H9 (cell line): Measurements from ENCODE around the gene FAU. TPM values are rescaled to one million over a fixed set of nuclear protein-coding genes. Genes with fewer than 3 reads are reported as not detected.

Source experiments
- DNase-seq: peaks from one replicate; pipeline ENCODE4 v3.0.0-alpha.2; 2017
- H2AFZ ChIP-seq: one replicate; pipeline ENCODE4 v1.6.1; 2013; ENCODE audit warnings: mild to moderate bottlenecking, low read length, control low read depth, moderate library complexity
- H2AK5ac ChIP-seq: 2 replicates; pipeline ENCODE4 v1.6.1; 2013; ENCODE audit warnings: low read length, control low read depth, mixed read lengths; ENCODE audit not compliant: insufficient read length
- H2BK120ac ChIP-seq: one replicate; pipeline ENCODE4 v1.6.1; 2013; ENCODE audit warnings: low read depth, mild to moderate bottlenecking, low read length, control low read depth, inconsistent platforms; ENCODE audit not compliant: poor library complexity, severe bottlenecking
- H2BK12ac ChIP-seq: 2 replicates; pipeline ENCODE4 v1.6.1; 2013; ENCODE audit warnings: low read length, control low read depth, mixed read lengths, low read depth; ENCODE audit not compliant: insufficient read length
- H2BK15ac ChIP-seq: 2 replicates; pipeline ENCODE4 v1.6.1; 2013; ENCODE audit warnings: low read depth, low read length, control low read depth
- H2BK20ac ChIP-seq: one replicate; pipeline ENCODE4 v1.6.1; 2013; ENCODE audit warnings: low read depth, mild to moderate bottlenecking, low read length, control low read depth, inconsistent platforms; ENCODE audit not compliant: poor library complexity, severe bottlenecking
- H2BK5ac ChIP-seq: 2 replicates; pipeline ENCODE4 v1.6.1; 2013; ENCODE audit warnings: low read length, control low read depth, mixed read lengths; ENCODE audit not compliant: insufficient read length
- H3K14ac ChIP-seq: 2 replicates; pipeline ENCODE4 v1.6.1; 2013; ENCODE audit warnings: low read length, control low read depth; ENCODE audit not compliant: insufficient read depth
- H3K18ac ChIP-seq: 2 replicates; pipeline ENCODE4 v1.6.1; 2013; ENCODE audit warnings: low read depth, mild to moderate bottlenecking, mixed read lengths, low read length, control low read depth; ENCODE audit not compliant: insufficient read length
- H3K23ac ChIP-seq: 2 replicates; pipeline ENCODE4 v1.6.1; 2013; ENCODE audit warnings: low read length, control low read depth, mixed read lengths, low read depth; ENCODE audit not compliant: insufficient read length
- H3K23me2 ChIP-seq: 2 replicates; pipeline ENCODE4 v1.6.1; 2013; ENCODE audit warnings: low read depth, mild to moderate bottlenecking, mixed read lengths, low read length, control low read depth; ENCODE audit not compliant: insufficient read length, poor library complexity, severe bottlenecking
- H3K27ac ChIP-seq: 2 replicates; pipeline ENCODE4 v1.5.1; 2013; ENCODE audit warnings: low read length, control low read depth, mixed read lengths, low read depth; ENCODE audit not compliant: insufficient read length
- H3K27me3 ChIP-seq: 2 replicates; pipeline ENCODE4 v1.6.1; 2013; ENCODE audit warnings: low read length, control low read depth, inconsistent platforms; ENCODE audit not compliant: insufficient read depth
- H3K4ac ChIP-seq: 2 replicates; pipeline ENCODE4 v1.6.1; 2013; ENCODE audit warnings: low read depth, mild to moderate bottlenecking, control low read depth, inconsistent platforms, low read length, moderate library complexity
- H3K4me1 ChIP-seq: 2 replicates; pipeline ENCODE4 v1.6.1; 2013; ENCODE audit warnings: low read length, control low read depth, inconsistent platforms; ENCODE audit not compliant: insufficient read depth
- H3K4me2 ChIP-seq: 2 replicates; pipeline ENCODE4 v1.6.1; 2013; ENCODE audit warnings: low read length, control low read depth, mixed read lengths; ENCODE audit not compliant: insufficient read length, insufficient read depth
- H3K56ac ChIP-seq: 2 replicates; pipeline ENCODE4 v1.6.1; 2013; ENCODE audit warnings: low read depth, mild to moderate bottlenecking, mixed read lengths, low read length, control low read depth; ENCODE audit not compliant: insufficient read length
- H3K79me1 ChIP-seq: 2 replicates; pipeline ENCODE4 v1.6.1; 2013; ENCODE audit warnings: low read depth, mild to moderate bottlenecking, moderate library complexity, low read length, control low read depth, inconsistent platforms; ENCODE audit not compliant: insufficient read depth, poor library complexity, severe bottlenecking
- H3K79me2 ChIP-seq: 2 replicates; pipeline ENCODE4 v1.6.1; 2013; ENCODE audit warnings: low read length, control low read depth, inconsistent platforms; ENCODE audit not compliant: insufficient read depth
- H3K9ac ChIP-seq: 2 replicates; pipeline ENCODE4 v1.6.1; 2013; ENCODE audit warnings: low read length, control low read depth, mixed read lengths; ENCODE audit not compliant: insufficient read length; ENCODE audit errors: extremely low read depth
- H3K9me3 ChIP-seq: one replicate; pipeline ENCODE4 v1.6.1; 2013; ENCODE audit warnings: low read depth, low read length, inconsistent platforms; ENCODE audit not compliant: control insufficient read depth
- H3T11ph ChIP-seq: one replicate; pipeline ENCODE4 v1.6.1; 2013; ENCODE audit warnings: mild to moderate bottlenecking, low read length, control low read depth, inconsistent platforms
- H4K20me1 ChIP-seq: one replicate; pipeline ENCODE4 v1.6.1; 2013; ENCODE audit not compliant: control insufficient read depth, insufficient read length, insufficient read depth
- H4K5ac ChIP-seq: 2 replicates; pipeline ENCODE4 v1.6.1; 2013; ENCODE audit warnings: low read depth, mild to moderate bottlenecking, mixed read lengths, low read length, control low read depth; ENCODE audit not compliant: insufficient read length
- H4K8ac ChIP-seq: replicated peaks from 2 replicates; pipeline ENCODE4 v1.6.1; 2013; ENCODE audit warnings: low read length, control low read depth, mixed read lengths, low read depth; ENCODE audit not compliant: insufficient read length
- H4K91ac ChIP-seq: 2 replicates; pipeline ENCODE4 v1.6.1; 2013; ENCODE audit warnings: low read depth, mild to moderate bottlenecking, moderate library complexity, mixed read lengths, low read length, control low read depth; ENCODE audit not compliant: insufficient read length
- H3K27ac Mint-ChIP-seq, 3 experiments: 2 replicates in 2 of 3; 3 replicates in 1 of 3; pipeline ENCODE4 v1.8.0; 2020 to 2021; ENCODE audit warnings: mixed read lengths in 3 of 3, mild to moderate bottlenecking in 1 of 3, moderate library complexity in 1 of 3
- H3K27me3 Mint-ChIP-seq: 2 replicates; pipeline ENCODE4 v1.8.0; 2021; ENCODE audit warnings: low read depth, mild to moderate bottlenecking, moderate library complexity, mixed read lengths
- H3K36me3 Mint-ChIP-seq, 3 experiments: 2 replicates in 2 of 3; 3 replicates in 1 of 3; pipeline ENCODE4 v1.8.0; 2020 to 2021; ENCODE audit warnings: low read depth in 3 of 3, mixed read lengths in 3 of 3; ENCODE audit not compliant: insufficient read depth in 1 of 3
- H3K4me1 Mint-ChIP-seq, 2 experiments: 2 replicates each; pipeline ENCODE4 v1.8.0; 2020; ENCODE audit warnings: mixed read lengths in 2 of 2
- H3K4me3 Mint-ChIP-seq, 2 experiments: 2 replicates in 1 of 2; 3 replicates in 1 of 2; pipeline ENCODE4 v1.8.0; 2020 to 2021; ENCODE audit warnings: mild to moderate bottlenecking in 2 of 2, mixed read lengths in 2 of 2, moderate library complexity in 1 of 2
- H3K9me3 Mint-ChIP-seq, 2 experiments: 2 replicates in 1 of 2; 3 replicates in 1 of 2; pipeline ENCODE4 v1.8.0; 2020; ENCODE audit warnings: mild to moderate bottlenecking in 2 of 2, mixed read lengths in 2 of 2, moderate library complexity in 1 of 2
- CTCF ChIP-seq: fragments of 200-600 bp; sonication (generic); conservative IDR thresholded peaks from 3 replicates; pipeline ENCODE4 v1.8.0; 2021; ENCODE audit warnings: antibody characterized with exemption, mild to moderate bottlenecking
- WGBS: extraction: QIAGEN DNeasy Blood & Tissue Kit; methylation state at CpG from one replicate; pipeline ENCODE4 v1.1.7; 2013; ENCODE audit warnings: missing lambda C conversion rate, low lambda C conversion rate, mixed read lengths; ENCODE audit not compliant: insufficient read length; ENCODE audit errors: extremely low coverage; 5-methylcytosine and 5-hydroxymethylcytosine counted together
- total RNA-seq: library from RNA; stranded (reverse); gene quantifications from 2 replicates; pipeline ENCODE4 v1.2.1, GENCODE V29; 2021

Gene FAU
- total RNA-seq, 1 experiment from 2014 or later: 898 TPM

GRCh38 chr11:65169164-65169641 is 47.3 kb upstream of the FAU start:
- no peaks in the 10 kb centered on the region for H3K27me3 ChIP-seq
- no peaks in the 10 kb centered on the region; the same call in 1 of the 2 replicates for H3K27me3 Mint-ChIP-seq
- H3K18ac ChIP-seq: peak overlapping the region; percentile 42
- H3K27ac Mint-ChIP-seq: peak overlapping the region in 2 of 3 experiments; percentile 43 to 83; a peak in 3 of 7 replicates
- no peak overlapping the region for H3K9ac ChIP-seq
- H4K20me1 ChIP-seq: no peaks in the 10 kb centered on the region
- no peak overlapping the region for H2BK20ac ChIP-seq
- no peaks in the 10 kb centered on the region for H3K9me3 ChIP-seq
- no peak overlapping the region for H4K91ac ChIP-seq
- no peak overlapping the region for H3K4ac ChIP-seq
- H2AFZ ChIP-seq: no peak overlapping the region
- no peaks in the 10 kb centered on the region; a peak in 1 of 7 replicates for H3K36me3 Mint-ChIP-seq
- WGBS: no CpG with 5 or more reads among the region's 11 CpGs
- H3K4me2 ChIP-seq: no peak overlapping the region
- no peak for TF ChIP-seq CTCF
- H3K23ac ChIP-seq: no peak overlapping the region
- no peaks in the 10 kb centered on the region for H3K79me2 ChIP-seq
- no peak overlapping the region for H2BK120ac ChIP-seq
- H3K14ac ChIP-seq: no peak overlapping the region
- H3K27ac ChIP-seq: no peak overlapping the region
- no peaks in the 10 kb centered on the region for H3K9me3 Mint-ChIP-seq
- no peak overlapping the region for H2AK5ac ChIP-seq
- H3K4me3 Mint-ChIP-seq: no peak overlapping the region
- no peak overlapping the region for H4K5ac ChIP-seq
- no peak overlapping the region for H3T11ph ChIP-seq
- no peaks in the 10 kb centered on the region; the same call in 1 of the 2 replicates for H3K4me1 ChIP-seq
- no peak for DNase-seq
- H2BK5ac ChIP-seq: no peak overlapping the region
- H3K56ac ChIP-seq: no peak overlapping the region
- no peaks in the 10 kb centered on the region for H3K79me1 ChIP-seq
- H3K4me1 Mint-ChIP-seq: peaks cover 7 to 15% of the 10 kb centered on the region in 2 experiments
- H4K8ac ChIP-seq: peak overlapping the region; percentile 71
- peak overlapping the region; percentile 86; the same call in 1 of the 2 replicates for H2BK15ac ChIP-seq
- no peak overlapping the region for H2BK12ac ChIP-seq
- H3K23me2 ChIP-seq: no peaks in the 10 kb centered on the region
